IMR-90 (cell line): ENCODE results near the gene S100A3. TPM values are rescaled to one million over a fixed set of nuclear protein-coding genes. Genes with fewer than 3 reads are reported as not detected.

Experiments used
- ATAC-seq: fragments of 200-7000 bp; cut with Tn5 transposase; 2 replicates; pipeline ENCODE4 v1.9.1; 2020; ENCODE audit warnings: low read depth, mild to moderate bottlenecking, moderate library complexity
- BruUV-seq: library from RNA; stranded (reverse); fragments of 400-500 nt; replicated peaks from 2 replicates; lab custom pipeline; 2021; lab: Mats Ljungman, UMichigan
- CTCF ChIA-PET: fragments of 300-600 bp; formaldehyde crosslinking; extraction: SDS; loops from one replicate; lab custom pipeline; 2021; ENCODE audit warnings: antibody characterized with exemption; lab: Yijun Ruan, JAX
- POLR2A ChIA-PET: fragments of 300-600 bp; sonication (Branson Sonifier 250); formaldehyde crosslinking; loops from one replicate; lab custom pipeline; 2022; ENCODE audit warnings: antibody characterized with exemption; ENCODE audit not compliant: unreplicated experiment; lab: Charles Lee
- DNase-seq: peaks from one replicate; pipeline ENCODE4 v3.0.0; 2013
- H2AFZ ChIP-seq: replicated peaks from 2 replicates; pipeline ENCODE3; 2013; ENCODE audit warnings: low read length, mild to moderate bottlenecking; ENCODE audit not compliant: poor library complexity
- H2AK5ac ChIP-seq: 2 replicates; pipeline ENCODE4 v1.6.1; 2013; ENCODE audit warnings: low read depth, low read length, inconsistent platforms
- H2AK9ac ChIP-seq: replicated peaks from 2 replicates; pipeline ENCODE3; 2013; ENCODE audit warnings: mild to moderate bottlenecking, low read depth, low read length, moderate library complexity; ENCODE audit not compliant: poor library complexity
- H2BK120ac ChIP-seq: 2 replicates; pipeline ENCODE4 v1.6.1; 2013; ENCODE audit warnings: low read depth, low read length, inconsistent platforms
- H2BK15ac ChIP-seq: 3 replicates; pipeline ENCODE4 v1.6.1; 2013; ENCODE audit warnings: low read depth, low read length, inconsistent platforms
- H2BK20ac ChIP-seq: 2 replicates; pipeline ENCODE4 v1.6.1; 2013; ENCODE audit warnings: low read depth, mild to moderate bottlenecking, inconsistent platforms, low read length, moderate library complexity
- H2BK5ac ChIP-seq: 2 replicates; pipeline ENCODE4 v1.6.1; 2013; ENCODE audit warnings: mild to moderate bottlenecking, low read depth, low read length, inconsistent platforms; ENCODE audit not compliant: poor library complexity, severe bottlenecking
- H3K14ac ChIP-seq: replicated peaks from 2 replicates; pipeline ENCODE4 v1.6.1; 2013; ENCODE audit warnings: low read depth, low read length, inconsistent platforms
- H3K18ac ChIP-seq: 2 replicates; pipeline ENCODE4 v1.6.1; 2013; ENCODE audit warnings: low read depth, low read length, control low read depth
- H3K23ac ChIP-seq: 2 replicates; pipeline ENCODE4 v1.6.1; 2013; ENCODE audit warnings: low read depth, low read length, inconsistent platforms
- H3K27ac ChIP-seq: 2 replicates; pipeline ENCODE4 v1.5.1; 2013; ENCODE audit warnings: mild to moderate bottlenecking, control low read depth, low read length; ENCODE audit not compliant: insufficient read depth
- H3K27me3 ChIP-seq: 2 replicates; pipeline ENCODE4 v1.6.1; 2013; ENCODE audit warnings: low read length; ENCODE audit not compliant: control insufficient read depth, insufficient read depth
- H3K36me3 ChIP-seq: 2 replicates; pipeline ENCODE4 v1.6.1; 2013; ENCODE audit warnings: low read length, mixed read lengths; ENCODE audit not compliant: control insufficient read depth, insufficient read depth
- H3K4ac ChIP-seq: 2 replicates; pipeline ENCODE4 v1.6.1; 2013; ENCODE audit warnings: low read depth, low read length, inconsistent platforms
- H3K4me1 ChIP-seq: 2 replicates; pipeline ENCODE4 v1.6.1; 2013; ENCODE audit warnings: low read length, mixed read lengths; ENCODE audit not compliant: control insufficient read depth, insufficient read depth
- H3K4me2 ChIP-seq: 2 replicates; pipeline ENCODE4 v1.6.1; 2013; ENCODE audit warnings: low read depth, mild to moderate bottlenecking, control low read depth, low read length, moderate library complexity
- H3K4me3 ChIP-seq: 2 replicates; pipeline ENCODE4 v1.5.1; 2013; ENCODE audit warnings: low read depth, mild to moderate bottlenecking, control low read depth, low read length, moderate library complexity; ENCODE audit not compliant: insufficient read depth
- H3K56ac ChIP-seq: 2 replicates; pipeline ENCODE4 v1.6.1; 2013; ENCODE audit warnings: low read length, inconsistent platforms; ENCODE audit not compliant: insufficient read depth; ENCODE audit errors: extremely low read depth
- H3K79me1 ChIP-seq, 2 experiments: 2 replicates each; pipeline ENCODE4 v1.6.1; 2013; ENCODE audit warnings: low read length in 2 of 2, inconsistent platforms in 1 of 2, low read depth in 1 of 2
- H3K9ac ChIP-seq: 2 replicates; pipeline ENCODE4 v1.6.1; 2013; ENCODE audit warnings: low read depth, low read length, control low read depth
- H3K9me1 ChIP-seq: 2 replicates; pipeline ENCODE4 v1.6.1; 2013; ENCODE audit warnings: low read length, inconsistent platforms; ENCODE audit not compliant: insufficient read depth
- H3K9me3 ChIP-seq: 2 replicates; pipeline ENCODE4 v1.6.1; 2013; ENCODE audit warnings: low read length; ENCODE audit not compliant: control insufficient read depth, insufficient read depth
- H4K20me1 ChIP-seq: 2 replicates; pipeline ENCODE4 v1.6.1; 2013; ENCODE audit warnings: low read length, inconsistent platforms; ENCODE audit not compliant: insufficient read depth
- H4K5ac ChIP-seq: 2 replicates; pipeline ENCODE4 v1.6.1; 2013; ENCODE audit warnings: mild to moderate bottlenecking, low read depth, low read length, control low read depth
- H4K8ac ChIP-seq, 2 experiments: 2 replicates each; pipeline ENCODE4 v1.6.1; 2013; ENCODE audit warnings: low read depth in 2 of 2, low read length in 2 of 2, control low read depth in 1 of 2, inconsistent platforms in 1 of 2
- H4K91ac ChIP-seq: 2 replicates; pipeline ENCODE4 v1.6.1; 2013; ENCODE audit warnings: low read depth, low read length, inconsistent platforms; ENCODE audit not compliant: insufficient read depth
- CTCF ChIP-seq: conservative IDR thresholded peaks from 2 replicates; pipeline ENCODE4 v1.5.1; 2012; ENCODE audit warnings: mild to moderate bottlenecking, low read depth, low read length, improper control_type of control experiment
- ELK1 ChIP-seq: fragments of 150-350 bp; IDR thresholded peaks from 2 replicates; pipeline ENCODE4 v1.6.1; 2016; ENCODE audit warnings: low read depth, mild to moderate bottlenecking, low read length, moderate library complexity, borderline replicate concordance
- MXI1 ChIP-seq: IDR thresholded peaks from 2 replicates; pipeline ENCODE4 v1.6.1; 2012; ENCODE audit warnings: low read depth, mild to moderate bottlenecking, low read length, moderate library complexity, borderline replicate concordance
- RAD21 ChIP-seq: IDR thresholded peaks from 2 replicates; pipeline ENCODE4 v1.6.1; 2012; ENCODE audit warnings: low read length, improper control_type of control experiment
- SMC3 ChIP-seq: fragments of 150-350 bp; IDR thresholded peaks from 2 replicates; pipeline ENCODE4 v1.6.1; 2016; ENCODE audit warnings: low read depth, mild to moderate bottlenecking, antibody characterized with exemption, low read length, moderate library complexity
- WGBS, 2 experiments: methylation state at CpG; one replicate each; pipeline versions ENCODE4 v1.1.5 to v1.1.7; 2013; ENCODE audit warnings: missing lambda C conversion rate in 2 of 2; ENCODE audit not compliant: insufficient read length in 1 of 2; ENCODE audit errors: extremely low coverage in 2 of 2; 5-methylcytosine and 5-hydroxymethylcytosine counted together
- dilution Hi-C: fragments of 300-500 bp; cut with HindIII; formaldehyde crosslinking; loops from one replicate; pipeline ENCODE4 v1.14.3; 2018; ENCODE audit warnings: low sequenced_read_pairs; ENCODE audit not compliant: unreplicated experiment
- in situ Hi-C: fragments of 300-500 bp; cut with MboI; formaldehyde crosslinking; loops from 3 replicates; pipeline ENCODE4 v1.14.3; 2019; ENCODE audit warnings: low sequenced_read_pairs, inconsistent platforms, mixed read lengths
- intact Hi-C: fragments of 100-400 bp; cut with micrococcal nuclease; formaldehyde crosslinking; loops from 2 replicates; pipeline ENCODE4 v1.10.0; 2022
- polyA plus RNA-seq, 3 experiments: library from polyadenylated mRNA; depleted of rRNA; stranded (reverse); fragments of >200 nt; gene quantifications; 2 replicates each; pipeline ENCODE4 v1.2.3, GENCODE V29; 2012; ENCODE audit warnings: low replicate concordance in 1 of 3
- total RNA-seq: library from RNA; depleted of rRNA; stranded (reverse); fragments of >200 nt; gene quantifications from 2 replicates; pipeline ENCODE4 v1.2.3, GENCODE V29; 2012

S100A3 gene
- total and polyA plus RNA-seq, 2 of the 4 experiments (the other 2 are of a cell fraction) = 2.9 to 4.5 TPM

- peak; percentile 91; the same call in 1 of the 2 replicates for TF ChIP-seq MXI1
Measured at GRCh38 chr1:153510984-153511410, 38.1 kb downstream of the S100A3 start (continued).

- intact Hi-C loops (loop anchor here (2.0 to 10.0 kb wide), 2 partner anchors 161 to 475 kb away; partner anchors contain the start of genes ILF2 and RAB13), in situ Hi-C loops (loop anchor here (5.0 to 10.0 kb wide), 3 partner anchors 55 to 237 kb away; partner anchors contain the start of gene S100A2), dilution Hi-C loops (no loop called here)
- H3K79me1 ChIP-seq = peaks cover 0 to 4% of the 10 kb centered on the region in 2 experiments; a peak in 1 of 4 replicates
- DNase-seq (no peak), ATAC-seq (no peak)
- no peak overlapping the region for H3K9ac ChIP-seq
- H3K14ac ChIP-seq = no peak overlapping the region
- no peak overlapping the region for H4K5ac ChIP-seq
- peak overlapping the region; percentile 88 for H2AK5ac ChIP-seq
- H3K4me2 ChIP-seq = no peak overlapping the region
- H3K23ac ChIP-seq = no peak overlapping the region
- peaks cover 12% of the 10 kb centered on the region for H3K9me1 ChIP-seq
- no peak overlapping the region for H3K27ac ChIP-seq
- no peak overlapping the region; the same call in 1 of the 2 replicates for H4K91ac ChIP-seq
- WGBS, 2 experiments = no CpG with 5 or more reads among the region's 4 CpGs
- CTCF ChIA-PET = interaction anchor here (1.0 to 2.6 kb wide), 5 partner anchors 23 to 226 kb away, joined by 3 to 15 read pairs (median 7); partner anchors contain the start of gene S100A13
- no peaks in the 10 kb centered on the region for H3K9me3 ChIP-seq
- H4K20me1 ChIP-seq = no peaks in the 10 kb centered on the region
- peak overlapping the region; percentile 54 for H2AFZ ChIP-seq
- TF ChIP-seq ELK1 = no peak
- TF ChIP-seq MXI1 = no peak
- TF ChIP-seq RAD21 = peak; percentile 70
- peak; percentile 65 for TF ChIP-seq CTCF
- peak; percentile 58 for TF ChIP-seq SMC3
- peak overlapping the region; percentile 11; the same call in 1 of the 3 replicates for H2BK15ac ChIP-seq
- H2BK20ac ChIP-seq = 0 out of 2 replicates have a peak overlapping the region, but pooled peaks have one; percentile 54
- no TSS peak for BruUV-seq
- no peak overlapping the region for H4K8ac ChIP-seq
- peaks cover 23% of the 10 kb centered on the region for H3K4me1 ChIP-seq
- no peak overlapping the region for H3K18ac ChIP-seq
- POLR2A ChIA-PET = interaction anchor here (0.6 to 1.1 kb wide), 2 partner anchors 56 to 111 kb away, joined by 3 to 5 read pairs; no protein-coding TSS in a partner anchor
- H2BK5ac ChIP-seq = no peak overlapping the region
- peak overlapping the region; percentile 17 for H2AK9ac ChIP-seq
- no peaks in the 10 kb centered on the region for H3K27me3 ChIP-seq
- peak overlapping the region; percentile 16; the same call in 1 of the 2 replicates for H3K4ac ChIP-seq
- no peak overlapping the region for H3K4me3 ChIP-seq
- H3K36me3 ChIP-seq = no peaks in the 10 kb centered on the region
- no peak overlapping the region for H3K56ac ChIP-seq
- H2BK120ac ChIP-seq = peak overlapping the region; percentile 28
Measured at GRCh38 chr1:153509729-153510354, 39.2 kb downstream of the S100A3 start.
